Skeletal muscle tissue (tissue), 4 donors: ENCODE measurements around the gene GJC2. TPM values are rescaled to one million over a fixed set of nuclear protein-coding genes. Genes with fewer than 3 reads are reported as not detected.
"Not testable (repeated sequence)": the region's sequence is repeated elsewhere in the genome, so short reads cannot be mapped to it uniquely, and the experiment has no call there.

Experiments
- H3K27ac ChIP-seq: one replicate; pipeline ENCODE4 v1.7.0; 2013; ENCODE audit warnings: mild to moderate bottlenecking, low read depth, low read length, inconsistent platforms
- H3K27me3 ChIP-seq, 3 donors: one replicate each; pipeline ENCODE4 v1.7.0; 2013; ENCODE audit warnings: low read length in 3 of 3; ENCODE audit not compliant: control insufficient read depth in 3 of 3, insufficient read depth in 3 of 3
- H3K36me3 ChIP-seq, 3 donors: one replicate each; pipeline ENCODE4 v1.7.0; 2013; ENCODE audit warnings: low read length in 3 of 3; ENCODE audit not compliant: control insufficient read depth in 3 of 3, insufficient read depth in 3 of 3
- H3K4me1 ChIP-seq, 3 donors: one replicate each; pipeline ENCODE4 v1.7.0; 2013; ENCODE audit warnings: low read length in 3 of 3, mild to moderate bottlenecking in 3 of 3; ENCODE audit not compliant: control insufficient read depth in 3 of 3, insufficient read depth in 3 of 3
- H3K4me3 ChIP-seq, 3 donors: one replicate each; pipeline ENCODE4 v1.7.0; 2013; ENCODE audit warnings: low read length in 3 of 3
- H3K9ac ChIP-seq, 3 donors: one replicate each; pipeline ENCODE4 v1.7.0; 2013; ENCODE audit warnings: low read length in 3 of 3, mild to moderate bottlenecking in 3 of 3, moderate library complexity in 2 of 3, low read depth in 1 of 3
- H3K9me3 ChIP-seq, 3 donors: one replicate each; pipeline ENCODE4 v1.7.0; 2013; ENCODE audit warnings: low read length in 3 of 3; ENCODE audit not compliant: control insufficient read depth in 3 of 3
- total RNA-seq: library from RNA; depleted of rRNA; stranded (reverse); fragments of >200 nt; gene quantifications from one replicate; pipeline ENCODE4 v1.2.3, GENCODE V29; 2014
- donor health status: Osteomylitis.

GJC2 gene
- total RNA-seq, 1 donor from 2014 or later: 1.6 TPM

GRCh38 chr1:228170666-228171065 lies 20.9 kb downstream of the GJC2 start:
- H3K9me3 ChIP-seq: no peaks in the 10 kb centered on the region
- peaks cover 5 to 6% (median 6%) of the 10 kb centered on the region in 3 donors for H3K36me3 ChIP-seq
- H3K27ac ChIP-seq: no peak overlapping the region
- peaks cover 9 to 28% (median 20%) of the 10 kb centered on the region in 3 donors for H3K4me1 ChIP-seq
- H3K4me3 ChIP-seq: no peak overlapping the region
- no peak overlapping the region for H3K9ac ChIP-seq
- H3K27me3 ChIP-seq: no peaks in the 10 kb centered on the region

- Histone ChIP-seq H3K36me3 (peaks cover 8 to 11% (median 8%) of the 10 kb centered on the region in 3 donors), H3K4me3 (no peak overlapping the region), H3K9ac (no peak overlapping the region), H3K27me3 (no peaks in the 10 kb centered on the region), H3K9me3 (no peaks in the 10 kb centered on the region), H3K27ac (no peak overlapping the region), H3K4me1 (peaks cover 7 to 25% (median 19%) of the 10 kb centered on the region in 3 donors)
Measured at GRCh38 chr1:228171221-228171891, 21.6 kb downstream of the GJC2 start.

GRCh38 chr1:228172591-228173527 lies 23.1 kb downstream of the GJC2 start:
- H3K27me3 ChIP-seq: no peaks in the 10 kb centered on the region
- H3K36me3 ChIP-seq: peaks cover 8 to 11% (median 8%) of the 10 kb centered on the region in 3 donors
- no peak overlapping the region for H3K4me3 ChIP-seq
- H3K27ac ChIP-seq: no peak overlapping the region
- H3K9me3 ChIP-seq: no peaks in the 10 kb centered on the region
- H3K4me1 ChIP-seq: peaks cover 0 to 18% (median 11%) of the 10 kb centered on the region in 3 donors
- H3K9ac ChIP-seq: peak overlapping the region in 1 of 3 donors; percentile 54

GRCh38 chr1:228173528-228174481 lies 24.1 kb downstream of the GJC2 start:
- Histone ChIP-seq H3K4me1 (peaks cover 0 to 18% (median 11%) of the 10 kb centered on the region in 3 donors), H3K9ac (peak overlapping the region in 1 of 3 donors; percentile 8), H3K36me3 (peaks cover 8 to 11% (median 8%) of the 10 kb centered on the region in 3 donors)
- H3K9me3 ChIP-seq, H3K27me3 ChIP-seq, H3K4me3 ChIP-seq, H3K27ac ChIP-seq: not testable (repeated sequence)

- Histone ChIP-seq H3K36me3 (peaks cover 8 to 11% (median 8%) of the 10 kb centered on the region in 3 donors), H3K9ac (no peak overlapping the region), H3K27me3 (no peaks in the 10 kb centered on the region), H3K9me3 (no peaks in the 10 kb centered on the region), H3K4me1 (peaks cover 0 to 15% (median 11%) of the 10 kb centered on the region in 3 donors), H3K4me3 (no peak overlapping the region), H3K27ac (no peak overlapping the region)
Measured at GRCh38 chr1:228174482-228175315, 25.0 kb downstream of the GJC2 start.

GRCh38 chr1:228175316-228176023 lies 25.7 kb downstream of the GJC2 start:
- no peaks in the 10 kb centered on the region for H3K9me3 ChIP-seq
- H3K27me3 ChIP-seq: no peaks in the 10 kb centered on the region
- H3K4me3 ChIP-seq: no peak overlapping the region
- peaks cover 0 to 15% (median 11%) of the 10 kb centered on the region in 3 donors for H3K4me1 ChIP-seq
- H3K27ac ChIP-seq: no peak overlapping the region
- no peak overlapping the region for H3K9ac ChIP-seq
- H3K36me3 ChIP-seq: peaks cover 8 to 11% (median 8%) of the 10 kb centered on the region in 3 donors

- Histone ChIP-seq H3K4me1 (peaks cover under 1 to 18% (median 12%) of the 10 kb centered on the region in 3 donors), H3K9ac (no peak overlapping the region), H3K27me3 (no peaks in the 10 kb centered on the region), H3K27ac (no peak overlapping the region), H3K4me3 (no peak overlapping the region), H3K9me3 (no peaks in the 10 kb centered on the region), H3K36me3 (peaks cover 8 to 11% (median 8%) of the 10 kb centered on the region in 3 donors)
Measured at GRCh38 chr1:228176024-228176395, 26.3 kb downstream of the GJC2 start.

GRCh38 chr1:228176461-228177182 lies 26.9 kb downstream of the GJC2 start:
- Histone ChIP-seq H3K9me3 (no peaks in the 10 kb centered on the region), H3K4me3 (no peak overlapping the region), H3K27ac (no peak overlapping the region), H3K36me3 (peaks cover 8 to 11% (median 8%) of the 10 kb centered on the region in 3 donors), H3K4me1 (peaks cover 7 to 24% (median 17%) of the 10 kb centered on the region in 3 donors), H3K9ac (no peak overlapping the region), H3K27me3 (no peaks in the 10 kb centered on the region)
